CD4-positive, alpha-beta T cell treated with Interleukin-6 for 4 hours (primary cell): Measurements from ENCODE around the gene CCDC192.
A peak's percentile ranks its signal among the peaks of the same experiment; 100 is the strongest.
"Not testable (repeated sequence)": the region's sequence is repeated elsewhere in the genome, so short reads cannot be mapped to it uniquely, and the experiment has no call there.

Source experiments
- DNase-seq: peaks from one replicate; pipeline ENCODE4 v3.0.0-alpha.2; 2020; ENCODE audit warnings: mixed read lengths

Gene CCDC192

GRCh38 chr5:127700237-127700766 lies 2.9 kb upstream of the CCDC192 start:
- DNase-seq: no peak

DNA sequence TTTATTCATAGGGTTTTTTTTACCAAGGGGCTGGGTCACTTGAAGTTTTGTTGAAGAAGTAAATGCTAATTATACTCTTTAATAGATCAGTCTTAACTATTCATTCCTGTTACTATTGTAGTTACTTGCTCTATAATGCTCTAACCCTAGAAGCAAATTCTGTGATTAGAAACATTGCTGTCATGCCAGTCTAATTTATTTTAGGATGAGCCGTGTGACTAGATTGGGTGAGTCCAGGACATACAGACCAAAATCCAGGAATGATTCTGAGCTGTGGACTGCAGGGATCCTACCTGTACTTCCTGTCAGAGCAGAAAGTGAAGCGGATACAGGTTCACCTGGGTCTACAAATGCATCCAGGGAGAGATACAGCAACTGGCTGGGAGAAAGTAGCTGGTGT lies 757 bp upstream of the CCDC192 start:
- no peak for DNase-seq

- DNase-seq: no peak
Observed at GRCh38 chr5:127705120-127705892, 2.1 kb downstream of the CCDC192 start.

DNA sequence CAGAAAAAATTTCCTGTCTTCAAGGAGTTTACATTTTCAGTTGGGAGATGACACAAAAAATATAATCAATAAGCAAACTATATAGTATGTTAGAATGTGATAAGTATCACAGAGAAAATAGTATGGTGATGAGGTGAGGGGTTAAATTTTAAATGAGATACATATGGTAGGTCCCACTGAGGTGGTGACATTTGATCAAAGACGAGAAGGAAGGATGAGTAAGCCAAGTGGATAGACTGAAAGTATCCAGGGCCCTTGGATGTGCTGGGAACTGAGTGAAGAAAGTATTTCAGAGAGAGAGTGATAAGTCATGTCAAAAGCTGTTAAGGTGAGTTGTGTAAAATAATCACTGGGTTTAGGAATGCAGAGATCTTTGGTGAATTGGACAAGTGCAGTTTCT lies 3.5 kb downstream of the CCDC192 start:
- no peak for DNase-seq

- no peak for DNase-seq
Observed at GRCh38 chr5:127707209-127707608, 4.0 kb downstream of the CCDC192 start.

DNA sequence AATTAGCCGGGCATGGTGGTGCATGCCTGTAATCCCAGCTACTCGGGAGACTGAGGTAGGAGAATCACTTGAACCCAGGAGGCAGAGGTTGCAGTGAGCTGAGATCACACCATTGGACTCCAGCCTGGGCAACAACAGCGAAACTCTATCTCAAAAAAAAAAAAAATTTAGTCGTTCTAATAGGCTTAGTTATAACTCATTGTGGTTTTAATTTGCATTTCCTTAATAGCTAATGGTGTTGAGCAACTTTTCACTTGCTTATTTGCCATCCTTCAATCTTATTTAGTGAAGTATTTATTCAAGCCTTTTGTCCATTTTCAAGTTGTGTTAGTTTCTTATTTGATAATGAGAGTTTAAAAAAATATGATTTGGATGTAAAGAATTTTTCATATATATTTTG lies 9.9 kb downstream of the CCDC192 start:
- not testable (repeated sequence) for DNase-seq

GRCh38 chr5:127718181-127718580 lies 15.0 kb downstream of the CCDC192 start:
- DNase-seq: no peak

GRCh38 chr5:127723571-127723970 lies 20.4 kb downstream of the CCDC192 start:
- no peak for DNase-seq

- DNase-seq: no peak
Observed at GRCh38 chr5:127725673-127726072, 22.5 kb downstream of the CCDC192 start.

- no peak for DNase-seq
Observed at GRCh38 chr5:127732963-127733362, 29.8 kb downstream of the CCDC192 start.

- not testable (repeated sequence) for DNase-seq
Observed at GRCh38 chr5:127739348-127739747, 36.2 kb downstream of the CCDC192 start.

DNA sequence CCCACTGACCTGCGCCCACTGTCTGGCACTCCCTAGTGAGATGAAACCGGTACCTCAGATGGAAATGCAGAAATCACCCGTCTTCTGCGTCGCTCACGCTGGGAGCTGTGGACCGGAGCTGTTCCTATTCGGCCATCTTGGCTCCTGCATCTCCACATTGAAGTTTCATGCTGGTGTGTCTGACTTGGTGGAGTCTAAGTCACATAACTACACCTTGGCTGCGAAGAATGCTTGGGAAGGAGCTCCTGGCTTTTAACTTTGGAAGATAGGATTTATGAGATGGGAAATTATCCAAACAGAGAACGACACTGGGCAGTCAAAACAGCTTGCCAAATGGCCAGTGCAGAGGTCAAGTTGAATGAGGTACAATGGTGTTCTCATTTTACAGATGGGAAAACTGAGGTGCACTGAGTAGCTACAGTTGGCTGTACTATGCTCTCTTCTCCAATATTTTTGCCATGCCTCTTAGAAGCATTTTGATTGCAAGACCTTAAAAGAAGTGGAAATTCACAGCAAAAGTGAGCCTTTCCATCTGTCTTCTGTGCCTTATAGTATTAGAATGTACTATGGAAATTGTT lies 36.7 kb downstream of the CCDC192 start:
- DNase-seq: no peak

GRCh38 chr5:127741412-127741811 lies 38.2 kb downstream of the CCDC192 start:
- no peak for DNase-seq

DNA sequence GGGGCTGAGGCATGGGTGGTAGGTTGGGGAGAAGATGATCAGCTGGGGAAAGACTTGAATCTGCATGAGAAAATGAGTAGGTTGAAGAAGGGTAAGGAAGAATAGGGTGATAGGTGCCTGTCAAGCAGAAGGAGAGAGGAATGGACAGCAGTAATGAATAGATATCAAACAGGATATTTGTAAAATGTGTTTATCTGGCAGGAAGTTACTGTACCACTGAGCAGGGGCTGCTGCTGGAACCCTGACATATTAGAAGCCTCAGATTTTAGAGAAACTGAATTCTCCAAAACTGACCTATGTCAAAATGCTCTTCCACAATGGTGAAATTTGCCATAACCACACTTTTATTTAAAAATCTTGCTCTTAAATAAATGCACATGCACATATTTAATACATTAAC lies 41.0 kb downstream of the CCDC192 start:
- no peak for DNase-seq

DNA sequence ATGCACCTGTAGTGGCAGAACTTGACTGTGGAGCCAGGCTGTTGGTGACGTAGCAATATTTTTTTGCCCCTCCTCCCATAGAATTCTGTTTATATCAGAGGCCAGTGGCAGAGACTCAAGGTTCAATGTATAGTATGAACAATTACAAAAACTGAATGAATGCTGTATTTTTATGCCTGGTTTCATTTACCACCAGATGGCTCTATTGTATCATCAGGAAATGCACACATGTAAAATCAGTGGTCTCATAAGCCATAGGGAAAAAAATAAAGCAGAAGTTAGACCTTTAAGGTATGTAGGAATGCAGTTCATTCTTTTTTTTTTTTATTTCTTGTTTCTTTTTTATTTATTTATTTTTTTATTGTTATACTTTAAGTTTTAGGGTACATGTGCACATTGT lies 43.6 kb downstream of the CCDC192 start:
- no peak for DNase-seq

GRCh38 chr5:127752503-127753265 lies 49.5 kb downstream of the CCDC192 start:
- DNase-seq: not testable (repeated sequence)

DNA sequence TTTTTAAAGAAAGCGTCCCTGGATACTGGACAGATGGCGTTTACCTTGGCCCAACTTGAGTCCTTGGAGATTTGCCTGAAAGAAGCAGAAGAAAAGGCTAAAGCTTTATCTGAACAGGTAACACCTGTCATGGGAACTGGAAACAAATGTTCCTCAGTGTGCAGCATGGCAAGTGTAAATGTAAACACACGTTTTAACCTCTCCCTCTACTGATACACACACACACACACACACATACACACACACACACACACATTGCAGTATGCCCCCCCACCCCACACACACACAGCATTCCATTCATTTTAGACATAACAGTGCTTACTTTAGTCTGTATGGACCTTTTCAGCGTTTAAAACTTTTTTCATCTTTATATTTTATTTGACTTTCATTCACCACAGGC lies 51.1 kb downstream of the CCDC192 start:
- DNase-seq: no peak

DNA sequence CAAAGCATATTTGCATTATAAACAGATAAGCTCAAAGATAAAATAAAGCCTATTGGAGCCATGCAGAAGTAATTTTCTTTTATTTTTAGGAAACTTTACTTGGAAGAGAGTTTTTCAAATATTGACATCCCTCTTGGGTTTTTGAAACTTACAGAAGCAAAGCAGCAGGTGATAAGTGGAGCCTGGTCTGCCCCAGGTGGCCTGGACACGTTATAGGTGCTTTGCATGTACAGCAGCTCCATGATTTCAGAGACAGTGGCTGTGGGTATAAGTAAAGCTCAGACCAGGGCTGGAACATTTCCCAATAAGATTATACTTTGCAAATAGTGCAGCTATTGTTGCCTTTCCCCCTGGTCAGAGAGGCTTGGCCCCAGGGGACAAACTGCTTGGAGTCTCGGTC lies 51.5 kb downstream of the CCDC192 start:
- DNase-seq: no peak

- DNase-seq: peak; percentile 3
Observed at GRCh38 chr5:127757576-127757975, 54.4 kb downstream of the CCDC192 start.

- DNase-seq: no peak
Observed at GRCh38 chr5:127758766-127759283, 55.6 kb downstream of the CCDC192 start.

GRCh38 chr5:127761869-127762268 lies 58.7 kb downstream of the CCDC192 start:
- no peak for DNase-seq

GRCh38 chr5:127762412-127762811 lies 59.2 kb downstream of the CCDC192 start:
- no peak for DNase-seq

GRCh38 chr5:127766676-127767335 lies 63.6 kb downstream of the CCDC192 start:
- DNase-seq: no peak
